Endometrial microvascular endothelial cells (primary cell): Measurements from ENCODE around the gene FNDC11. TPM values are rescaled to one million over a fixed set of nuclear protein-coding genes. Genes with fewer than 3 reads are reported as not detected.
"Not testable (repeated sequence)": the region's sequence is repeated elsewhere in the genome, so short reads cannot be mapped to it uniquely, and the experiment has no call there.

ENCODE experiments used
- in situ Hi-C: cut with HindIII; loops from 2 replicates; pipeline ENCODE4 v1.10.0; 2017; ENCODE audit warnings: low sequenced_read_pairs, low pct_unique_long_range_greater_than_20kb; ENCODE audit errors: inconsistent ontology term
- total RNA-seq: library from RNA; depleted of rRNA; stranded (reverse); fragments of >200 nt; gene quantifications from one replicate; pipeline ENCODE4 v1.2.3, GENCODE V29; 2015; ENCODE audit errors: inconsistent ontology term

The FNDC11 gene
- total RNA-seq, 1 donor from 2014 or later, result 0.37 TPM

DNA sequence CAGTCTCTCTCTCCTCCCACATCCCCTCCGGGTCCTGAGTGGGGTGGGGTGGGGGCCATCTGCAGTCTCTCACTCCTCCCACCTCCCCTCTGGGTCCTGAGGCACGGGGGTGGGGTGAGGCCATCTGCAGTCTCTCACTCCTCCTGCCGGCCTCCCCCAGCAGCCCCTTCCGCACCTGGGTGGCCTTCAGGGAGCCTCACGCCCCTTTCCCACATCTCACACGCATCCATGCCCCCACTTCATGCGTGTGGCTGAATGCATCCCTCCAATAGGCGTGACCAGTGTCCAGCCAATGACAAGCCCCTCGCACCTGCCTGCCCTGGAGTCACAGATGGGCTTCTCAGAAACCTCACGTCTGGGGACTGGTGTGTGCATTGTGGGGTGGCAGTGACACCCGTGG lies 5.4 kb upstream of the FNDC11 start:
- in situ Hi-C loops, result no loop called here

DNA sequence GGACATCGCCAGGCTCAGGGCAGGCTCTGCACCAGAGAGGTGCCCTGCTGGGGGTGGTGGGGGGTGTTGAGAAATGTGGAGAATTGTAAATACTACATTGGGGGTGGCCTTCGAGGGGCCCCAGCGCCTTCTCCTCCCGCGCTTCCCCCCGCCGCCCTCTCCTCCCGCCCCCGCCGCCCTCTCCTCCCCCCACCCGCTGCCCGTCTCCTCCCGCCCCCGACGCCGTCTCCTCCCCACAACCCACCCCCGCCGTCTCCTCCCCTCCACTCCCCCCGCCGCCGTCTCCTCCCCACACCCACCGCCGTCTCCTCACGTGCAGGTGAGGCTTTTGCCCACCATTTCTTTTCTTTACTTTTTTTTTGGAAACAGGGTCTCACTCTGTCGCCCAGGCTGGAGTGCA lies 4.9 kb upstream of the FNDC11 start:
- in situ Hi-C loops, result no loop called here

DNA sequence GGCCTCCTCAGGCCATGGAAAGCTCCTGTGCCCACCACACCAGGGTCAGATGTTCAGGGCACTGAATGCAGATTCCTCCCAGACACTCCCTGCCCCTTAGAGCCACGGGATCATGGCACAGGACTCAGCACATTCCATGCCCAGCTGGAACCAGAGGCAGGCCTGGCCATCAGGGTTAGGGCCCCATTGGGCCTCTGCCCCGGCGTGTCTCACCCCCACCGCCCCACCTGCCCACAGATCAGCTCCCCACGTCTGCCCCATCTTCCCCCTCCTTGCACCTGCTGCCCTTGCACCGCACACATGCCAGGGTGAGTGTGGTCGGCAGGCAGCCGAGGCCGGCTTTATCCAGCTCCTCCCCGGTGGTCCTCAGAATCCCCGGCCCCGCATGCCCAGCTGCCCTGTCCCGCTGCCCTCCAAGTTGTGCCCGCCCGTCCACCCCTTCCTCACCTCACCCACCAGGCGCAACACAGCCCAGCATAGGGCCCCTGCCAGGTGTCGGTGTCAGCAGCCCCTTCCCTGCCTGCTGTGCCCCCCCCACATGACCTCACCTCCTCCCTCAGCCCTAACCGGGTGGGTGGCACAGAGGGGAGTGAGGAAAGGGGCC lies 4.2 kb upstream of the FNDC11 start:
- in situ Hi-C loops, result no loop called here

DNA sequence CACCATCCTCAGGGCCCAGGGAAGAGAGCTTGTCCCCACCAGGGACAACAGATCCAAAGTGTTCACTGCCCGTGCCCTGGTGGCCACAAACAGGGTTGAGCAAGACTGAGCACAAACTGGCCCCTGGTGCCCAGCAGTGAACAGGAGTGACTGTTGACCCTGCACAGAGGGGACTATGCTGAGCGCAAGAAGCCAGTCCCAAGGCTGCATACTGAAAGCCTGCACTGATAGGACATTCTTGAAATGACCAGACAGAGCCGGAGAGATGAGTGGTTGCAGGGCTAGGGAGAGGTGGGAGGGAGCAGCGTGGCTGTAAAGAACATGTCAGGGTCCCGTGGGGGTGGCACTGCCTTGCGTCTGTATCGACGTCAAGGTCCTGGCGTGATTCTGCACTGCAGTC lies 2.9 kb upstream of the FNDC11 start:
- in situ Hi-C loops, result no loop called here

DNA sequence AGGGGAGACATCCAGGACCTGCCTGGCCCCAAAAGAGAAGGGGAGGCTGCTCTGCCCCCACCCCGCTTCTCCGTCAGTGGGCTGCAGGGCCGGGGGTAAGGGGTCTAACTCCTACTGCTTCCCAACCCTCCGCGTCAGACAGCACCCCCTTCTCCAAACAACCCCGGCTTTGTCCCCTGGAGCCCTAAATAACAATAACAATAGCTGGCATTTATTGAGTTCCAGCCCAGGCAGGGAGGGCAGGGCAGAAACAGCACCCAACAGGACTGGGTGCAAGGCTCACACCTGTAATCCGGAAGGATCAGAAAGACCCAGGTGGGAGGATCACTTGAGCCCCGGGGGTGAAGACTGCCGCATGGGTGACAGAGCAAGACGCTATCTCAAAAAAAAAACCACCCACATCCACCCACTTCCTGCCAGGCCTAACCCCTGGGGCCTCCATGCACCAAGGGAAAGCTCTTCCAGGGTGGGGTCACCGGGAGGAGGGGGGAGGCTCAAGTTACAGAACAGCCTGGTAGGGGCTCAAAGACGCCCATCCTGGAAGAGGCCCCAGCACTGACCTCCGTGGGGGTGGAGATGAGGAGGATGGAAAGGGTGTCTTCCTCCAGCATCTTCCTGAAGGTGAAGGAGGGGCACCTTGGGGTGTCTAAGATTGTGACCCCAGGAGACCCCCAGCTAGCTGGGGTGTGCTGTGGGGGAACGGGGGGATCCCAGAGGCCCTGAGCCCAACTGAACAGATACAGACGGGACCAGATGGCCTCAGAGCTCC lies 1.3 kb upstream of the FNDC11 start:
- in situ Hi-C loops, result no loop called here

DNA sequence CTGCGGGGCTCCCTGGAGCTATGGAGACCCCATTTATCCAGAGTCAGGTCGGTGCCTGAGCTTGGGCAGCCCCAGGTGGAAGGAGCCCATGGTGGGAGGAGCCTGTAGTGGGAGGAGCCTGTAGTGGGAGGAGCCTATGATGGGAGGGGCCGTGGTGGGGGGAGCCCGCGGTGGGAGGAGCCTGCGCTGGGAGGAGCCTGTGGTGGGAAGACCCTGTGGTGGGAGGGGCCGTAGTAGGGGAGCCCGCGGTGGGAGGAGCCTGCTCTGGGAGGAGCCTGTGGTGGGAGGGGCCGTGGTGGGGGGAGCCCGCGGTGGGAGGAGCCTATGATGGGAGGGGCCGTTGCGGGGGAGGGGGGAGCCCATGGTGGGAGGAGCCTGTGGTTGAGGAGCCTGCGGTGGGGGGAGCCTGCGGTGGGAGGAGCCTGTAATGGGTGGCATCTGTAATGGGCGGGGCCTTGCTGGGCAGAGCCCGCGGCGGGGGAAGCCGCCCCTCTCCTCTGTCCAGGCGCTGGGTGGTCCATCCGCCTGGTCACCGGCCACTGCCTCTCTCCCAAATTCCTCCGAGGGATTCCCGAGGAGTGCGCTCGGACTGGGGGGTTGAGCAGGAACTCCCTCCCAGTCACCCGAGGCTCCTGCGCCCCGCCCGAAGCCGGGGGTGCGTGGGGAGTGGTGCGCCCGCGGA lies 567 bp upstream of the FNDC11 start:
- in situ Hi-C loops, result no loop called here

DNA sequence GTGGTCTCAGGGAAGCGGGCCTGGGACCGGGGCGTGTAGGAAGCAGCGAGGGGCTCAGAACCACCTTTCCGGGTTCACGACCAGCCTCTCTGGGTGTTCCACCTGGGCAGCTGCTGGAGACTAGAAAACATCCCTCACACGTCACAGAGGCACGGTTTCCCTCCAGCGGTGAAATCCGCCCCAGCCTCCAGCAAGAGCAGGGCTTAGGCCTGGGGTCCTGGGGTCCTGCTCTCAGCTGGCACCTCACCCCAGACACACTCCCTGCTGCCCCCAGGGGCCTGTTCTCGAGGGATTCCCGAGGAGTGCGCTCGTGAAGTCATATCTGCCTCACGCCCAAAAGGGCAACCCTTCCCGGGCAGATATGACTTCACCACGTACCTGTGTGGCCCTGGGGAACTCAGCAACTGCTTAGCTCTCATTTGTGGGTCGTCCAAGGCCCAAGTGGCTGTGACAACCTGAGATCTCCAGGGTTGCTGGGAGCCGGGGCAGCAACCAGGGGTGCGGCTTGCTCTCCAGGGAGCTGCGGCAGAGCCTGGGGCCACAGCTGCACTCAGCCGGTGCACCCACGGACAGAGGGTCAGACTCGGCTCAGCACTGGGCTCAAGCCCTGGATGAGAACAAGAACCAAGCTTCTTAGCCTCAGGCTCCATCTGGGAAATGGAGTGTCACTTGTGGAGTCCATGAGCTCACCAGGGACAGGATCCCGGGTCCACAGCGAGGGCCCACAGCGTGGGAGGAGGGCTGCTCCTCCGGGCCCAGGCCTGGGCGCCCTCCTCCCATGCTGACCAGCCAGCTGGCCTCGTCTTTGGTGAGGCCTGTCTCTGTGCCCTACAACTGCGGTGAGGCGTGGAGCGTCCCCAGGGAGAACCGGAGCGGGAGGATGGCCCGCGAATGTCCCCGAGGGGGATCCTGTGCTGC lies 661 bp downstream of the FNDC11 start:
- in situ Hi-C loops, result no loop called here

DNA sequence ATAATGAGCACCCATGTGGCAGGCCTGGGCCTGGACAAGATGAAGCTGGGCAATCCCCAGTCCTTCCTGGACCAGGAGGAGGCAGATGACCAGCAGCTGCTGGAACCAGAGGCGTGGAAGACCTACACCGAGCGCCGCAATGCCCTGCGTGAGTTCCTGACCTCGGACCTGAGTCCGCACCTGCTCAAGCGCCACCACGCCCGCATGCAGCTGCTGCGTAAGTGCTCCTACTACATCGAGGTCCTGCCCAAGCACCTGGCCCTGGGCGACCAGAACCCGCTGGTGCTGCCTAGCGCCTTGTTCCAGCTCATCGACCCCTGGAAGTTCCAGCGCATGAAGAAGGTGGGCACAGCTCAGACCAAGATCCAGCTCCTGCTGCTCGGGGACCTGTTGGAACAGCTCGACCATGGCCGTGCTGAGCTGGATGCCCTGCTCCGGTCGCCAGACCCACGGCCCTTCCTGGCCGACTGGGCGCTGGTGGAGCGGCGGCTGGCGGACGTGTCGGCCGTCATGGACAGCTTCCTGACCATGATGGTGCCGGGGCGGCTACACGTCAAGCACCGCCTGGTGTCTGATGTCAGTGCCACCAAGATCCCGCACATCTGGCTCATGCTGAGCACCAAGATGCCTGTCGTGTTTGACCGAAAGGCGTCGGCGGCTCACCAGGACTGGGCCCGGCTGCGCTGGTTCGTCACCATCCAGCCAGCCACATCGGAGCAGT lies 1.9 kb downstream of the FNDC11 start:
- in situ Hi-C loops, result no loop called here

DNA sequence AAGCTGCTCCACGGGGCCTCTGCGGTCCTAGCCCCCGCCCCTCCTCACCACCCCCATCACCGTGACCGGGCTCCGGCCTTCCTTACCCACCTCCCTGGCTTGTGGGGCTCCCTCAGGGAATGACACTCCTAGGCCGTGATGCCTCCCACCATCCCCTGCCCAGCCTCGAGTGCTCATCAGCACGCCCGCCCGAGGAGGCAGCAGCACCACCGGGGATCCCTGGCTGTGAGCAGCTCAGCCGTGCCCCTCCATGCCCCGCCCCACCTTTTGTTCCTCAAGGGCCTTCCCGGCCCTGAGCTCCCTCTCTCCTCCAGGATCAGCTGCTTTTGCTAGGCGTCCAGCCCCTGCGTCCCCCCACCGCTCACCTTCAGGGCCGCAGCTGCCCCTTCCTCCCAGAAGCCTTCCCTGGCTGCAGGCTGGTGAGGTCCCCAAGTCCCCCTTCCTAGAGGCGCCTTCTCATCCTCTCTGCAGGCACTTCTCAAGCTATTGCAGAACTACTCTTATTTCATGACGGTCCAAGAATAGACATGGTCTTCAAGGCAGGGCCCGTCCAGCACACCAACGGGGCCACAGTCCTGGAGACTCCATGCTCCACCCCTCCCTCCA lies 3.0 kb downstream of the FNDC11 start:
- in situ Hi-C loops, result no loop called here

DNA sequence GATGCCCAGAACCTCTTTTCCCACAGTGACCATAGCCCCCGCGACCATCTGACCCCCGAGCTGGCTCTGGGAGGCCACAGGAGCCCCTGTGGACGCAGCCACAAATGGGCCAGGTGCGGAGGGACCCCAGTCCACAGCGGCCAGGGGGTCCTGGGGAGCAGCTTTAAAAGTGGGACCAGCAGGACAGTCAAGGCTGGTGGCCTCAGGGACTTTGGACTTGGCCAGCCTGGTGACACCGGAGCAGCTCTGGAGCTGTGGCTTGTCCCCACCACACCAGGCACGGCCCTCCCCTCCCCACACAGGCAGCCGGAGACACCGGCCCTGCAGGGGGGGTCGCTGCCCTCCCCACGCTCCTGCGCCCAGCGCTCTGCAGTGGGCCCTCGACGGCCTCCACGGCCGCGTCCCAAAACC lies 3.5 kb downstream of the FNDC11 start:
- in situ Hi-C loops, result no loop called here

DNA sequence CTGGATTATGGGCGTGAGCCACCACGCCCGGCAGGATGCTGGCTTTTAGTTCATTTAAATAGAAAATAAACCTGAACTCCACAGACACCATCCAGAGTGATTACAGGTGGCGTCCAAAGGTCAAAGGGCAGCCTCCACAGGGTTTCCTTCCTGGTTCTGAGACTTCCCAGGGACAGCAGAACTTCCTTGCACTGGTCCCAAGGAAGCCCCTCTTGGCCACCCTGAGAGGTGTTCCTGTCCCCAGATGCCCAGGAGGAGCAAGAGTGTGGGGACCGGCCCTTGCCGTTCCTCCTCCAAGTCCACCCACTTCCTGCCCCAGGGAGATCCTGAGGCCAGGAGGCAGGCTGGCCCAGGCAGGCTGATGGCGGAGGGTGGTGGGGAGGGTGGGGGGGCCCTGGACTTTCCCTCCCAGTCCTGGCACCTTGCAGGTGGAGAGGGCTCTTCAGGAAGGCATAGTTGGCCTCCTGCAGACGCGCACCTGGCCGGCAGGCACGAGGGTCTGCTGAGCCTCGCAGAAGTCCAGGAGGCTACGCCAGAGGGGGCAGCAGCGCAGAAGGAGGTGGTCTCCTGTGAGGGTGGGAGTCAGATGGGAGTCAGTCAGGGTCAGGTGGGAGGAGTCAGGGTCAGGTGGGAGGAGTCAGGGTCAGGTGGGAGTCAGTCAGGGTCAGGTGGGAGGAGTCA lies 5.0 kb downstream of the FNDC11 start:
- in situ Hi-C loops, result no loop called here

DNA sequence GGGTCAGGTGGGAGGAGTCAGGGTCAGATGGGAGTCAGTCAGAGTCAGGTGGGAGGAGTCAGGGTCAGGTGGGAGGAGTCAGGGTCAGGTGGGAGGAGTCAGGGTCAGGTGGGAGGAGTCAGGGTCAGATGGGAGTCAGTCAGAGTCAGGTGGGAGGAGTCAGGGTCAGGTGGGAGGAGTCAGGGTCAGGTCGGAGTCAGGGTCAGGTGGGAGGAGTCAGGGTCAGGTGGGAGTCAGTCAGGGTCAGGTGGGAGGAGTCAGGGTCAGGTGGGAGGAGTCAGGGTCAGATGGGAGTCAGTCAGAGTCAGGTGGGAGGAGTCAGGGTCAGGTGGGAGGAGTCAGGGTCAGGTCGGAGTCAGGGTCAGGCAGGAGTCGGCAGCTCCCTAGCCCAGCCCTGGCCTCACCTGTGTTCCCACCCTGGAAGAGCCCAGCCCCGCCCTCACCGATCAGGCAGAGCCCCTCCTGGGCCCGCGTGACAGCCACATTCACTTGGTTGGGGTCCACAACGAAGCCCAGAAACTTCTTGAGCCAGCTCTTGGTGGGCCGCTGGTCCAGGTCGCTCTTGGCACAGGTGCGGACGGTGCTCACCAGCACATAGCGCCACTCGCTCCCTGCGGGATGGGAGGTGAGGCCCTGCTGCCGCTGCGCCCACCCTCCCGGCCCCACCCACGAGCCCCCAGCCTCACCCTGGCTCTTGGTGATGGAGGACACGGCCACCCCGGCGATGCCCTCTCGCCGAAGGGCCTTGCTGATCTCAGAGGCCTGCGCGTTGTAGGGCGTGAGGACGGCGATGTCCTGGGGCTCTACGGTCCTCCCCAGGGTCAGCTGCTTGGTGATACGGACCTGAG lies 5.8 kb downstream of the FNDC11 start:
- in situ Hi-C loops, result not testable (repeated sequence)

DNA sequence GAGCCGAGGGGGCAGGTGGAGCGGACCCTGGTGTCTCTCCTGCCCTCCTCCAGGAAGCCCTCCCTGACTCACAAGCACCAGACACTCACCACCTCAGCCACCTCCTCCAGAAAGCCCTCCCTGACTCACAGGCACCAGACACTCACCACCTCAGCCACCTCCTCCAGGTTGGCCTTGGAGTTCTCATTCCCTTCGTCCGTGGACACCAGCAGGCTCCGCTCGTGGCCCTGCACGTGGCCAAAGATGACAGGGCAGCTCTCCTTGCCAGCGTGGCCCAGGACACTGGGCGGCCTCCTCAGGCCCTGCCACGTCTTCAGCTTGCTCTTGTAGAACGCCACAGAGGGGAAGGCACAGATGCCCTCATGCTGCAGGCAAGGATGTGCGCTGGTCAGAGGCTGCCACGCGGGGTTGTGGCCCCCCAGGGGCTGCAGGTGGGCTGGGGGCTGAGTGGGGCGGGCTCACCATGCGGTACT lies 6.4 kb downstream of the FNDC11 start:
- in situ Hi-C loops, result no loop called here

DNA sequence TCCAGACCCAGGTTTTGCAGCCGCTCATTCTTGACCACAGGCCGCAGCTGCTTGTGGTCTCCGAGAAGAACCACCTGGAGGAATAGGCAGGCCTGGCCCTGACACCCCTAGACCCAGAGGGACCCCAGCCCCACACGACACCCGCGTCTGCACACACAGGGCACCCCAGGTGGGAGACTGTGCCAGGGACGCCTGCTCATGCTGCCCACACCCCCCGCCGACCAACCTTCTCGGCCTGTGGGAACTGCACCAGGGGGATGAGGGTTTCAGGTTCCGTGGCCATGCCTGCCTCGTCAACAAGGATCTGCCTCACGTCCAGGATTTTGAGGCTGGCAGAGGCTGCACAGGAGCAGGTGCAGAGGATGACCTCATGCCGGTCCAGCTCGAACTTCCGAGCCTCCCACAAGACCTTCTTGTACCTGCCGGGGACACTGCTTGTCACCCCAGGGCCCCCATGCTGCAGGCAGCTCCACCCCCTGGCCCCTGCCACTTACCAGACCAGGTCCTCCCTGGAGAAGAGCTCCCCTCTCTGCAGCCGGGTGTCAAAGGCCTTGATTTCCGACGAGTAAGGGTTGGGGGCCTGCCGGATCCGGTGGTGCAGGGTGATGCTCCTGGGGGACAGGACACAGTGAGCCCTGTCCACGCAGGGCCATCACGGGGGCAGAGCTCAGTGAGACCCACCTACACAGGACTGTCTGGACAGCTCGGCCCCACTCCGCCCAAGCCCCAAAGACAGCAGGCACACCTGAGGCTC lies 7.1 kb downstream of the FNDC11 start:
- in situ Hi-C loops, result no loop called here

DNA sequence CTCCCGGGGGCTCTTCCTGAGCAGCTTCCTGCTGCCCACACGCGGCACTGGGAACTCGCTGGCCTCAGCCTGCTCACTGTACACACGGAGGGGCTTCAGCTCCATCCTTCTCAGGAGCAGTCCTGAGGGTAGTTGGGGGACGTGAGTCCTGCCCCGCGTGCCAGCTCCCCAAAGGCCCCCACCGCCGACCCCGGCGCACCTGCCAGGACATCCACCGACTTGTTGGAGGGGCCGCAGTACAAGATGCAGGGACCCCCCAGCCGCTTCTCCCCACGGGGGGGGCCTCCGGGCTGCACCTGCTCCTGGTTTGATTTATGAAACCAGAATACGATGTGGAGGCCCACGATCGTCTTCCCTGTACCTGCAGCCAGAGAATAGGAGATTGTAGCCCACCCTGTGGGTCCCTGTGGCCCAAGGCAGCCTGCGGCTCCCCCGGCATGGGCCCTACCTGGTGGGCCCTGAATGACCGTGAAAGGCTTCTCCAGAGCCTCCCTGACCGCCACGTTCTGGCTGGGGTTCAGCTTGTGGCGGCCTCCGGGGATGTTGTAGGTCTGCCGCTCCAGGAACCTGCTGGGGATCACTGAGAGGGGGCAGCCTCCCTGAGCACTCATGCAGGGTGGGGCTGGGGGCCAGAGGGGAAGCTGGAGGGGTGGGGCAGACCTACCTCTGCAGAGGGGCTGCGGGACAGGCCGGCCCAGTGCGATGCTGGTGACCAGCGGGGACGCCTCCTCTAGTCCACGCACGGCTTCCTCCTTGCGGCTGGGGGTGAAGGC lies 7.9 kb downstream of the FNDC11 start:
- in situ Hi-C loops, result no loop called here
